WTC11 (cell line): Measurements from ENCODE around the gene SCAF4.

Source experiments
- ESRRA ChIP-seq: sonication (generic); formaldehyde crosslinking; IDR thresholded peaks from 2 replicates; pipeline ENCODE4 v1.8.1; 2022; ENCODE audit warnings: mild to moderate bottlenecking, missing genetic modification reagents, borderline replicate concordance
- IRF1 ChIP-seq: sonication (generic); formaldehyde crosslinking; IDR thresholded peaks from 2 replicates; pipeline ENCODE4 v1.8.0; 2023; ENCODE audit warnings: missing genetic modification reagents
- ZBTB43 ChIP-seq: sonication (generic); formaldehyde crosslinking; IDR thresholded peaks from 2 replicates; pipeline ENCODE4 v1.8.1; 2023; ENCODE audit warnings: mild to moderate bottlenecking, missing genetic modification reagents
- ZNF121 ChIP-seq: sonication (generic); formaldehyde crosslinking; IDR thresholded peaks from 2 replicates; pipeline ENCODE4 v1.8.0; 2023; ENCODE audit warnings: missing genetic modification reagents
- TF ChIP-seq, protein P1 (sequence below): fragments of 200-600 bp; IDR thresholded peaks from 2 replicates; pipeline ENCODE4 v1.8.0; 2022; ENCODE audit warnings: antibody characterized with exemption

DNA sequence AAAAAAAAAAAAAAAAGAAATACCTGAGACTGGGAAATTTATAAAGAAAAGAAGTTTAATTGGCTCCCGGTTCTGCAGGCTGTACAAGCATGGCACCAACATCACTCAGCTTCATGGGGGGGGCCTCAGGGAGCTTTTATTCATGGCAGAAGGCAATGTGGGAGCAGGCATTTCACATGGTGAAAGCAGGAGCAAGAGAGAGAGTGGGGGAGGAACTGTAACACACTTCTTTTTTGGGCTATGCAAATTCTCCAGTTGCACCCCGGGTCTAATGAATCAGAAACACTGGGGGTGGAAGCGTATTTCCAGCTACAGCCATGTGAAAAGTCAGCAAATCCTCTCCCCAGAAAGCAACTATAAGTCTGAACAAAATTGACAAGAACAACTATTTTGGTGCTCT is 84.3 kb downstream of the SCAF4 start:
- TF ChIP-seq, protein P1, sequence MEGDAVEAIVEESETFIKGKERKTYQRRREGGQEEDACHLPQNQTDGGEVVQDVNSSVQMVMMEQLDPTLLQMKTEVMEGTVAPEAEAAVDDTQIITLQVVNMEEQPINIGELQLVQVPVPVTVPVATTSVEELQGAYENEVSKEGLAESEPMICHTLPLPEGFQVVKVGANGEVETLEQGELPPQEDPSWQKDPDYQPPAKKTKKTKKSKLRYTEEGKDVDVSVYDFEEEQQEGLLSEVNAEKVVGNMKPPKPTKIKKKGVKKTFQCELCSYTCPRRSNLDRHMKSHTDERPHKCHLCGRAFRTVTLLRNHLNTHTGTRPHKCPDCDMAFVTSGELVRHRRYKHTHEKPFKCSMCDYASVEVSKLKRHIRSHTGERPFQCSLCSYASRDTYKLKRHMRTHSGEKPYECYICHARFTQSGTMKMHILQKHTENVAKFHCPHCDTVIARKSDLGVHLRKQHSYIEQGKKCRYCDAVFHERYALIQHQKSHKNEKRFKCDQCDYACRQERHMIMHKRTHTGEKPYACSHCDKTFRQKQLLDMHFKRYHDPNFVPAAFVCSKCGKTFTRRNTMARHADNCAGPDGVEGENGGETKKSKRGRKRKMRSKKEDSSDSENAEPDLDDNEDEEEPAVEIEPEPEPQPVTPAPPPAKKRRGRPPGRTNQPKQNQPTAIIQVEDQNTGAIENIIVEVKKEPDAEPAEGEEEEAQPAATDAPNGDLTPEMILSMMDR: no peak
- TF ChIP-seq ZNF121 (CRISPR knock-in tag): no peak
- no peak for TF ChIP-seq ZBTB43 (CRISPR knock-in tag)
- no peak for TF ChIP-seq IRF1 (CRISPR knock-in tag)
- TF ChIP-seq ESRRA (CRISPR knock-in tag): no peak
